GM12864 (cell line): ENCODE measurements around the gene ZNF600.
"Not testable (repeated sequence)": the region's sequence is repeated elsewhere in the genome, so short reads cannot be mapped to it uniquely, and the experiment has no call there.

Experiments used
- DNase-seq: peaks from one replicate; pipeline ENCODE4 v3.0.0-alpha.2; 2011; ENCODE audit warnings: low read depth
- H3K4me3 ChIP-seq: 2 replicates; pipeline ENCODE4 v1.5.1; 2011; ENCODE audit warnings: mild to moderate bottlenecking, low read depth, low read length, control low read depth
- TF ChIP-seq, protein P1 (sequence below): IDR thresholded peaks from 2 replicates; pipeline ENCODE4 v1.5.1; 2011; ENCODE audit warnings: low read depth, mild to moderate bottlenecking, moderate library complexity, low read length, control low read depth, inconsistent platforms; ENCODE audit errors: missing control alignments

ZNF600 gene

DNA sequence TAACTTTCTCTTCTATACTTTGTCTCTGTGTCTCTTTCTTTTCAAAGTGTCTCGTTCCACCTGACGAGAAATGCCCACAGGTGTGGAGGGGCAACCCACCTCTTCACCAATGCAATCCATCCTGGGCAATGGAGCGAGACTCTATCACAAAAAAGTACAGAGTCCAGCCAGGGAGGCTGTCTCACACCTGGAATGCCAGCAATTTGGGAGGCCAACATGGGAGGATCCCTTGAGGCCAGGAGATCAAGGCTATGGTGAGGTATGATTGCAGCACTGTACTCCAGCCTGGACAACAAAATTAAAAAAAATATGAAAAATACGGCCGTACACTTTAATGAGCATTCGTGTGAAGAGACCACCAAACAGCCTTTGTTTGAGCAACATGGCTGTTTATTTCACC, 2.8 kb upstream of the ZNF600 start:
- TF ChIP-seq, protein P1, sequence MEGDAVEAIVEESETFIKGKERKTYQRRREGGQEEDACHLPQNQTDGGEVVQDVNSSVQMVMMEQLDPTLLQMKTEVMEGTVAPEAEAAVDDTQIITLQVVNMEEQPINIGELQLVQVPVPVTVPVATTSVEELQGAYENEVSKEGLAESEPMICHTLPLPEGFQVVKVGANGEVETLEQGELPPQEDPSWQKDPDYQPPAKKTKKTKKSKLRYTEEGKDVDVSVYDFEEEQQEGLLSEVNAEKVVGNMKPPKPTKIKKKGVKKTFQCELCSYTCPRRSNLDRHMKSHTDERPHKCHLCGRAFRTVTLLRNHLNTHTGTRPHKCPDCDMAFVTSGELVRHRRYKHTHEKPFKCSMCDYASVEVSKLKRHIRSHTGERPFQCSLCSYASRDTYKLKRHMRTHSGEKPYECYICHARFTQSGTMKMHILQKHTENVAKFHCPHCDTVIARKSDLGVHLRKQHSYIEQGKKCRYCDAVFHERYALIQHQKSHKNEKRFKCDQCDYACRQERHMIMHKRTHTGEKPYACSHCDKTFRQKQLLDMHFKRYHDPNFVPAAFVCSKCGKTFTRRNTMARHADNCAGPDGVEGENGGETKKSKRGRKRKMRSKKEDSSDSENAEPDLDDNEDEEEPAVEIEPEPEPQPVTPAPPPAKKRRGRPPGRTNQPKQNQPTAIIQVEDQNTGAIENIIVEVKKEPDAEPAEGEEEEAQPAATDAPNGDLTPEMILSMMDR, result no peak
- no peak for DNase-seq
- no peak overlapping the region for H3K4me3 ChIP-seq

DNA sequence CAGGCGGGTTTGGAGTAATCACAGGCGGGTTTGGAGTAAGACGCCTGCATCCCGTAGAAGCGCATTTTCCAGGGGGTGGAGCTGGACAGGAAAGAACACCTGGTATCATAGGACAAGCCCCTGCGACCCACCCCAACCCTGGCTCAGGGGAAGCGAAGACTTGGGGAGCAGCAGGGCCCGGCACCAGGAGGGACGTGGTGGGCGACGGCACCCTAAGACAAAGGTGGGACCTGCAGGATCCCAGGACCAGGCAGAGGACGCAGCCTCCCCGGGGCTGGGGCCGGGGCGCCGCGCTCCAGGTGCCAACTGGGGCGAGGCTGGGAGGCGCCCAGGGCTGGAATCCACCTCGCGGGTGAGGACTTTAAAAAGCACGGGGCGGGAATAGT, 520 bp downstream of the ZNF600 start:
- TF ChIP-seq, protein P1, result no peak
- DNase-seq, result no peak
- H3K4me3 ChIP-seq, result peak overlapping the region; percentile 77

DNA sequence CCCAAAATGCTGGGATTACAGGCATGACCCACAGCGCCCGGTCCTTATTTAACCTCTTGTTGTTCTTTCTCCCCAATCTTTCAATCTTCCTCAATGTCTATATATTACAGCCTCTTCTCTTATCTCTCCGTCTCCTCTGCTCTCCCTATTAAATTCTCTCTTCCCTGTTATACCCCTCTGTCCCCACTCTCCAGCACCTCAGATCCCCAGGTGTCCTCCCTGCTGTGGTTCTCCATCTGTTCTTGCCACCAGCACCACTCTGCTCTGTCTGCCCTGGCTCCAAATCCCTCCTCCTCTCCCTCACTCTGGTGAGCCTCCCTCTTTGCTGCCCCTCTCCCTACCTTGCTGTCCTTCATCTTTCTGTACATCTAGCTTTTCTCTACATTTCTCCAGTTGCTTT, 1.1 kb downstream of the ZNF600 start:
- DNase-seq, result no peak
- TF ChIP-seq, protein P1, result no peak
- H3K4me3 ChIP-seq, result peak overlapping the region; percentile 77

DNA sequence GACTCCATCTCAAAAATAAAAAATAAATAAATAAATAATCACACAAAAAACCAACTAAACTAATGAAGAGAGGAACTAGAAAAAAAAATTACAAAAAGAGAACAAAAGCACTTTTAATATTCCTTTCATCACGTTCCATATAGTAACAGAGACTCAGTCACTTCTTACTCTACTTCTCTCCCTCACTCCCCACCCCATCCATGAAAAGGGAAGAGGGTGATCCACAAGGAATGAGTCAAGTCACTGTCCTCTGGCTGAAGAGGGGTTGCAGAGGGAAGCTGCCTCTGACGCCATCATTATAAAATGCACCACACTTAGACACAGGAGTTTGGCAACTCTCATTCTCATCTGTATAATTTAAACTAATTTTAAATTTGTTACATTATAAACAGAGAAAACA, 3.7 kb downstream of the ZNF600 start:
- H3K4me3 ChIP-seq, DNase-seq: not testable (repeated sequence)

DNA sequence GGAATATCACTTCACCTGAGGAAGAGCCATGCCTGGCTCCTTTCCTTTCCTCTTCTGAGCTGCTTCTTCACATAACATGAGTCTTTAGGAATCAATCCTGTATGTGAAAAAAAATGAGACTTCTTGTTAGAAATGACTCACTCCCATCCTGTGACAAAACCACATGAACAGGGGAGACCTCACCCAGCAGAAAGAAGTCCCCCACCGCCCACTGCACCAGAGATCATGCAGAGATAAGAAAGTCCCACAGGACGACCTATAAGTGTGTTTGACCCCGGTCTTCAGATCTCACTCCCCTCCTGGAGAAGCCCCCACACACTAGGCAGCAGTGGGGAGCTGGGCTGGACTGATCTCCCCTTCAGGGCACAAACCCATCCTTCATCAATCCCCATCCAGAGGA, 7.8 kb downstream of the ZNF600 start:
- TF ChIP-seq, protein P1, result no peak
- no peak for DNase-seq
- H3K4me3 ChIP-seq, result no peak overlapping the region

DNA sequence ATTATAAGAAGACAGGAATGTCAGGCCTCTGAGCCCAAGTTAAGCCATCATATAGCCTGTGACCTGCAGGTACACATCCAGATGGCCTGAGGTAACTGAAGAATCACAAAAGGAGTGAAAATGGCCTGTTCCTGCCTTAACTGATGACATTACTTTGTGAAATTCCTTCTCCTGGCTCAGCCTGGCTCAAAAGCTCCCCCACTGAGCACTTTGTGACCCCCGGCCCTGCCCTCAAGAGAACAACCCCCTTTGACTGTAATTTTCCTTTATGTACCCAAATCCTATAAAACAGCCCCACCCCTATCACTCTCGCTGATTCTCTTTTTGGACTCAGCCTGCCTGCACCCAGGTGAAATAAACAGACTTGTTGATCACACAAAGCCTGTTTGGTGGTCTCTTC, 30.1 kb downstream of the ZNF600 start:
- not testable (repeated sequence) for DNase-seq, H3K4me3 ChIP-seq

DNA sequence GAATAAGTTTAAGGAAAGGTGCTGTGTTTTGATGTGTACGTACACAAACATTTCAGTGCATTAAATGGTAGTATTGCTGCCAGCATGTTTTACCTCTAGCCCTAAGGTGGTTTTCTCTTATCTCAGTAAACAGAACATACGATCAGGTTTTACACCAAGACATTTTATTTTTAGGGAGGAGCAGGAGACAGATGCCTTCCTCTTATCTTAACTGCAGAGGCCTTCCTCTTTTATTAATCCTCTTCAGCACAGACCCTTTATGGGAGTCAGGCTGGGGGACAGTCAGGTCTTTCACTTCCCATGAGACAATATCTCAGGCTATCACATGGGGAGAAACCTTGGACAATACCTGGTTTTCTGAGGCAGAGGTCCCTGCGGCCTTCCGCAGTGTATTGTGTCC, 36.8 kb downstream of the ZNF600 start:
- DNase-seq, result no peak
- TF ChIP-seq, protein P1, result no peak

DNA sequence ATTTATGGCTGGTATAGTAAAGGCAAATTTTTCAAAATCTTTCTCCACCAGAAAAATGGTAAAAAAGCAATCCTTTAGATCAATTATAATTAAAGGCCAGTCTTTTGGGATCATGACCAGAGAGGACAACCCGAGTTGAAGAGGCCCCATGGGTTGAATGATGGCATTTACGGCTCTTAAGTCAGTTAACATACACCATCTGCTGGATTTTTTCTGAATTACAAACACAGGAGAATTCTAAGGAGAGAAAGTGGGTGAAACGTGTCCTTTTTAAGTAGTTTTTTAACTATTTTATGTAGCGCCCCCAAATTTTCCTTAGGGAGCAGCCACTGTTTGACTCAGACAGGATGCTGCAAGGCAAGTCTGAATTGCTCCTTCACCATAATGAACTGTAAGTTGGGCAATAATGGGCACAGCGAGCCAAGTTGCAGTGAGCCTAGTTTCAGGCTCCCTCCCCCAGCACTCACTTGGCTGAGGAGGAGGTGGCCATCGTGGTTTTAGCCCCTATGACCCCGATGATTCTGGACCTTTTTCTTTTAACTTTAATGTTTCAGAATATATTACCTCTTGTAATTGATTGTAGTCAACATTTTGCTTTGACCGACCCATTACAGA, 38.1 kb downstream of the ZNF600 start:
- TF ChIP-seq, protein P1, result no peak
- no peak overlapping the region for H3K4me3 ChIP-seq
- DNase-seq, result no peak

More for the DNA sequence above, 36.8 kb downstream of the ZNF600 start:
- H3K4me3 ChIP-seq, result no peak overlapping the region

DNA sequence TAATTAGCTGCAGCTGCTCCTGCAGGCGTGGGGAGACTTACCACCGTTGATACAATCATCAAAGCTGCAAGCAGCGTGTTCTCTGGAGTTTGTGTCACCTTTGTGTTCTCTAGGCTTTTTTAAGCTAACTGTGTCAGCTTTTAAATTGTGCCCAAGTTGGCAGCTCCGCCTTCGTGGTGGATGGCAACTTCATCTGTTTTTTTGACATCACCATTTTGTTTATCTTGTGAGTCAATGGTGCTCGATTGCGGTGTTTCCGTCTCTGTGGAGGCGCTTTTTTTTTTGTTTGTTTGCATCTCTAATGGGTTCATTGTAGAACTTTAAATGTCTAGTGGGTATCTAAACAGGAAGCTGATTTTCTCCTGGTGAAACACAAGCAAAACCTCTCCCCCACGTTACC, 40.7 kb downstream of the ZNF600 start:
- H3K4me3 ChIP-seq, DNase-seq: not testable (repeated sequence)
